K562 (cell line): ENCODE measurements around the gene GRK4. TPM values are rescaled to one million over a fixed set of nuclear protein-coding genes. Genes with fewer than 3 reads are reported as not detected.

ENCODE experiments used
- HNRNPLL ChIP-seq: fragments of 200-400 bp; formaldehyde crosslinking; IDR thresholded peaks from 2 replicates; pipeline ENCODE4 v1.6.1; 2017; ENCODE audit warnings: low read length, low read depth, mild to moderate bottlenecking; ENCODE audit not compliant: poor library complexity, severe bottlenecking
- MITF ChIP-seq: IDR thresholded peaks from 2 replicates; pipeline ENCODE4 v1.6.1; 2014; ENCODE audit warnings: antibody characterized with exemption
- NR3C1 ChIP-seq: sonication (generic); formaldehyde crosslinking; IDR thresholded peaks from 2 replicates; pipeline ENCODE4 v1.8.1; 2022; ENCODE audit warnings: missing genetic modification reagents
- REST ChIP-seq, 2 experiments: fragments of 450-650 bp; formaldehyde crosslinking in 1 of 2; IDR thresholded peaks; 2 replicates each; pipeline versions ENCODE4 v1.4.0 to v1.6.1; 2014 to 2020; ENCODE audit warnings: mild to moderate bottlenecking in 2 of 2, borderline replicate concordance in 1 of 2, low read depth in 1 of 2
- polyA plus RNA-seq, 8 experiments: library from polyadenylated mRNA; depleted of rRNA in 4 of 8; stranded (reverse) in 5 of 8; unstranded in 3 of 8; fragments of >200 nt; fragmentation: Nextera tagmentation in 2 of 8; fragmentation: Illumina TruSeq in 1 of 8; extraction: Ambion mirVana in 2 of 8; extraction: Trizol in 1 of 8; gene quantifications; 2 replicates each; pipeline versions ENCODE4 v1.2.1 to v1.2.3, GENCODE V29; 2011 to 2014; ENCODE audit warnings: inconsistent platforms in 1 of 8, missing spikeins in 1 of 8
- total RNA-seq, 7 experiments: library from RNA; depleted of rRNA in 6 of 7; stranded (reverse); fragments of >200 nt in 6 of 7; fragmentation: Illumina TruSeq in 2 of 7; extraction: Trizol in 2 of 7; gene quantifications; 2 replicates each; pipeline versions ENCODE4 v1.2.1 to v1.2.3, GENCODE V29; 2011 to 2021; ENCODE audit warnings: low replicate concordance in 1 of 7

The GRK4 gene
- total and polyA plus RNA-seq, 9 of the 15 experiments (the other 6 are each of a cell fraction or from before 2014, with no cell fraction given) = 1.1 to 4.8 (median 2.6) TPM

- TF ChIP-seq REST (IDR thresholded peaks at IDR 0.05; ENCODE audit: borderline replicate concordance) (no peak), REST (CRISPR knock-in tag; IDR thresholded peaks at IDR 0.05; ENCODE audit: low read depth) (no peak), MITF (no peak), NR3C1 (CRISPR knock-in tag) (no peak), HNRNPLL (no peak)
Observed at GRCh38 chr4:2991243-2991642, 27.9 kb downstream of the GRK4 start (continued).
